Gastrocnemius medialis (tissue), 4 donors: ENCODE results near the gene KCNF1. TPM values are rescaled to one million over a fixed set of nuclear protein-coding genes. Genes with fewer than 3 reads are reported as not detected.

ENCODE experiments used
- ATAC-seq, 2 donors: fragments of 150-250 bp; one replicate each; pipeline ENCODE4 v1.9.1; 2016
- DNase-seq, 2 donors: peaks; one replicate each; pipeline ENCODE4 v3.0.0-alpha.2; 2019
- H3K27ac ChIP-seq, 4 donors: fragments of 200-600 bp; sonication (generic); 1 replicate in 1 of 4; 2 replicates in 3 of 4; pipeline ENCODE4 v1.5.1; 2016 to 2018; ENCODE audit warnings: mild to moderate bottlenecking in 2 of 4, moderate library complexity in 1 of 4
- H3K27me3 ChIP-seq, 3 donors: fragments of 200-600 bp; sonication (generic) in 2 of 3; 1 replicate in 1 of 3; 2 replicates in 2 of 3; pipeline versions ENCODE4 v1.5.1 to v1.6.0; 2016 to 2019; ENCODE audit warnings: mild to moderate bottlenecking in 1 of 3, moderate library complexity in 1 of 3
- H3K36me3 ChIP-seq, 2 donors: fragments of 200-600 bp; sonication (generic) in 1 of 2; one replicate each; pipeline ENCODE4 v1.5.1; 2017 to 2018
- H3K4me1 ChIP-seq, 2 donors: fragments of 200-600 bp; sonication (generic) in 1 of 2; one replicate each; pipeline ENCODE4 v1.5.1; 2016 to 2017; ENCODE audit warnings: mild to moderate bottlenecking in 2 of 2
- H3K4me3 ChIP-seq, 4 donors: fragments of 200-600 bp; sonication (generic) in 3 of 4; 1 replicate in 1 of 4; 2 replicates in 3 of 4; pipeline ENCODE4 v1.5.1; 2016 to 2019; ENCODE audit warnings: mild to moderate bottlenecking in 2 of 4
- H3K9me3 ChIP-seq, 3 donors: fragments of 200-600 bp; sonication (generic) in 2 of 3; 1 replicate in 1 of 3; 2 replicates in 2 of 3; pipeline ENCODE4 v1.5.1; 2016 to 2019
- CTCF ChIP-seq, 5 experiments: fragments of 450-650 bp in 3 of 5; fragments of 200-600 bp in 2 of 5; sonication (generic) in 2 of 5; IDR thresholded peaks in 4 of 5; conservative IDR thresholded peaks in 1 of 5; 1 replicate in 4 of 5; 2 replicates in 1 of 5; pipeline ENCODE4 v1.5.1; 2016 to 2019; ENCODE audit warnings: antibody characterized with exemption in 5 of 5, mild to moderate bottlenecking in 3 of 5, moderate library complexity in 3 of 5
- POLR2A ChIP-seq, 2 donors: fragments of 450-650 bp; IDR thresholded peaks; one replicate each; pipeline ENCODE4 v1.6.1; 2017; ENCODE audit warnings: antibody characterized with exemption in 2 of 2, mild to moderate bottlenecking in 2 of 2, moderate library complexity in 2 of 2
- in situ Hi-C, 4 donors: fragments of 200-750 bp; cut with MboI; loops; one replicate each; pipeline versions ENCODE4 v1.15.0 to v1.8.0; 2017; ENCODE audit warnings: low sequenced_read_pairs in 4 of 4
- intact Hi-C: fragments of 100-400 bp; cut with DNase I; formaldehyde crosslinking; loops from one replicate; pipeline ENCODE4 v1.15.1; 2023; ENCODE audit warnings: low total_unique reads
- total RNA-seq, 4 donors: library from RNA; depleted of rRNA; stranded (reverse); fragments of >200 nt; gene quantifications; one replicate each; pipeline versions ENCODE4 v1.1.0 to v1.2.3, GENCODE V29; 2016

Gene KCNF1
- total RNA-seq, 4 donors from 2014 or later = not detected

- Histone ChIP-seq H3K4me1 (no peaks in the 10 kb centered on the region), H3K36me3 (no peaks in the 10 kb centered on the region), H3K27ac (no peak overlapping the region), H3K9me3 (no peaks in the 10 kb centered on the region), H3K27me3 (no peaks in the 10 kb centered on the region), H3K4me3 (no peak overlapping the region)
- ATAC-seq (no peak), DNase-seq (no peak)
- intact Hi-C loops = no loop called here
- TF ChIP-seq CTCF (IDR thresholded peaks at IDR 0.05 in 4 of 5, conservative IDR thresholded peaks at IDR 0.05 in 1 of 5) (no peak), POLR2A (IDR thresholded peaks at IDR 0.05) (no peak)
- in situ Hi-C loops = no loop called here
Measured at GRCh38 chr2:10897956-10898355, 13.8 kb upstream of the KCNF1 start.

GRCh38 chr2:10900216-10901109 is 11.3 kb upstream of the KCNF1 start:
- no peak overlapping the region for H3K27ac ChIP-seq
- no peaks in the 10 kb centered on the region for H3K36me3 ChIP-seq
- H3K27me3 ChIP-seq = no peaks in the 10 kb centered on the region
- TF ChIP-seq POLR2A (IDR thresholded peaks at IDR 0.05) (no peak), CTCF (IDR thresholded peaks at IDR 0.05 in 4 of 5, conservative IDR thresholded peaks at IDR 0.05 in 1 of 5) (peak in 2 of 5 experiments; percentile 15 to 21)
- no peaks in the 10 kb centered on the region for H3K4me1 ChIP-seq
- H3K9me3 ChIP-seq = no peaks in the 10 kb centered on the region
- H3K4me3 ChIP-seq = no peak overlapping the region
- DNase-seq = no peak
- no peak for ATAC-seq
- intact Hi-C loops (loop anchor here (2.0 kb wide), 1 partner anchor 66 kb away; no protein-coding TSS in a partner anchor), in situ Hi-C loops (no loop called here)

DNA sequence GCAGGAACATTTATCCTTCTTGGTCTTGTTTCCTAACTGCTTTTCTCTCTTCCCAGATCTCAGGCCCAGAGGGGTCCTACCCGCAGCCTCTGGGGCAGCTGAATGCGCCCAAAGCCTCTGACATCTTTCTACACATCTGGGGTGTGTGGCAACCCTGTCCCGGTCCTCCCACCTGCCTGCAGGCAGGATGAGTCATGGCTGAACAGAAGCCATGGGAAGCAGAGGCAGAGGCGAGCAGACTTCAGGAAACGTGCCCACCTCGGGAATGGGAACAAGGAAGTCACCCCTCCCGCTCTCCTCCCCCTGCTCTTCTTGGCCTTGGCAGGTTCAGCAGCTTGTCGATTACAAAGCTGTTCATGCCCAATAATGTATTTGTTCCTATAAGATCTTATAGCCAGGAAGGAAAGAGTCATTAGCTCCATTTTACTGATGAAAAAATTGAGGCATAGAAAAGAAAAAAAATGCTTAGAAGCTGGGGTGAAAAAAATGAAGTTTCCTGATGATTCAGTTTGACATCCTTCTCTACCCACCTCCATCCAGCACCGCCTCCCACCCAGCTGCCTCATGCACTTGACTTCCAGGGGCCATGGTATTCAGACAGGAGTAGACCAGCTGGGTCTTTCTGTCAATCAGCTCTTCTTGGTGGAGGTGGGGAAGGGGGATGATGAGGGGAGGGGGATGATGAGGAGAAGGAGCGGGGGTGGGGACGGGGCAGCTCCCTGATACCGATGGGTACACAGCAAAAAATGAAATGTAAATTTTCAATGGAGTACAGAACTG is 10.4 kb upstream of the KCNF1 start:
- in situ Hi-C loops (no loop called here), intact Hi-C loops (loop anchor here (2.0 kb wide), 1 partner anchor 67 kb away; no protein-coding TSS in a partner anchor)
- Histone ChIP-seq H3K4me3 (no peak overlapping the region), H3K9me3 (no peaks in the 10 kb centered on the region), H3K4me1 (no peaks in the 10 kb centered on the region), H3K36me3 (no peaks in the 10 kb centered on the region), H3K27me3 (no peaks in the 10 kb centered on the region), H3K27ac (no peak overlapping the region)
- TF ChIP-seq POLR2A (IDR thresholded peaks at IDR 0.05) (no peak), CTCF (IDR thresholded peaks at IDR 0.05 in 4 of 5, conservative IDR thresholded peaks at IDR 0.05 in 1 of 5) (no peak)
- DNase-seq (no peak), ATAC-seq (no peak)

- no peaks in the 10 kb centered on the region for H3K9me3 ChIP-seq
- no peak for ATAC-seq
- H3K27me3 ChIP-seq = no peaks in the 10 kb centered on the region
- no peak for TF ChIP-seq POLR2A (IDR thresholded peaks at IDR 0.05)
- TF ChIP-seq CTCF (IDR thresholded peaks at IDR 0.05 in 4 of 5, conservative IDR thresholded peaks at IDR 0.05 in 1 of 5) = no peak
- no peak overlapping the region for H3K27ac ChIP-seq
- in situ Hi-C loops (no loop called here), intact Hi-C loops (no loop called here)
- H3K36me3 ChIP-seq = no peaks in the 10 kb centered on the region
- H3K4me1 ChIP-seq = no peaks in the 10 kb centered on the region
- no peak for DNase-seq
- H3K4me3 ChIP-seq = no peak overlapping the region
Measured at GRCh38 chr2:10903861-10904210, 7.9 kb upstream of the KCNF1 start.
